T-helper 2 cell treated with Interferon-gamma antibody and Interleukin-4, amounts not matched to agents 100 ng/mL and 5 ng/mL, for 36 hours (primary cell): Measurements from ENCODE around the gene ARL13B. TPM values are rescaled to one million over a fixed set of nuclear protein-coding genes. Genes with fewer than 3 reads are reported as not detected.
"Not testable (repeated sequence)": the region's sequence is repeated elsewhere in the genome, so short reads cannot be mapped to it uniquely, and the experiment has no call there.

Experiments used
- intact Hi-C: fragments of 100-400 bp; cut with micrococcal nuclease; formaldehyde crosslinking; loops from one replicate; pipeline ENCODE4 v1.15.1; 2023
- total RNA-seq: library from RNA; stranded (reverse); gene quantifications from 2 replicates; pipeline ENCODE4 v1.2.3, GENCODE V29; 2022

Gene ARL13B
- total RNA-seq, 1 donor from 2014 or later: 11.4 TPM

DNA sequence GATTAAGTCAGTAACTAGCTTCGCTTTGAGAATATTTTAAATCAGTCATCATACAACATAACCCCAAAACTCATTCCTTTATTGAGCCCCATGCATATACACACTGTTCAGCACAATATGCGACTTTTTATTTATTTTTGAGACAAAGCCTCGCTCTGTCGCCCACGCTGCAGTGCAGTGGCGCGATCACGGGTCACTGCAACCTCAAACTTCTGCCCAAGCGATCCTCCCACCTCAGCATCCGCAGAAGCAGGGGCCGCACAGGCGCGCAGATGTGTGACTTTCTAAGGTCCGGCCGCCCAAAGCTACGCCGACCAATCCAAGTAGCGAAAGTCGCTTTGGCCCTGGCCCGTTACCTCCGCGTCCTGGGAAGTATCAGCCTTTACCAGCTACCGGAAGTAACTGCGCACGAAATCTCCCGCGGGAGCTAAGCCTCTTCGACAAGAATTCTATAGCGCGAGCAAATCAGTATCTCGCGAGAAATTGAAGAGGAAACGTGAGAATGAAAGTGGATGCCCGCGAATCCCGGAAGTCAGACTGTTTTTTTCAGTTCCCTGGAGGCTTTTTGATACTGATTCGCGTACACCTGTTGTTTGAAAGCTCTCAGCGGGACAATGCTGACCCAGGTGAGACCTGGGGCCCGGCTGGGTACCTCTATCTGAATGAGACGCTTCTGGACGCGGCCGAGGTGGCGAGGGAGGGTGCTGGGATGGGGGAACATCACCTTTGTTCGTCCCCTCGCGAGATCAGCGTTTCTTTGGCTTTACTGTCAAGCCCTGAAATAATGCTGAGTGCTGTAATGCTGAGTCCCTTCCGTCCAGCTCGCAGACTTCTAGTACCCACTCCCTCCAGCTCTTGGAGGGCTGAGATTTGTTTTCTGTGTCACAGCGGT, 82.8 kb downstream of the ARL13B start, which contains the start of the genes DHFR2 and NSUN3:
TSS of gene DHFR2 (minus strand) at position 404 of the 892 bp plus-strand sequence. CDS start 1,405 bp downstream, outside the sequence.
TSS of gene NSUN3 (plus strand) at position 549 of the 892 bp plus-strand sequence. CDS start at position 615, 66 bp downstream.
- intact Hi-C loops: loop anchor here (1.0 kb wide), 3 partner anchors 50 to 82 kb away; partner anchors contain the start of gene ARL13B

DNA sequence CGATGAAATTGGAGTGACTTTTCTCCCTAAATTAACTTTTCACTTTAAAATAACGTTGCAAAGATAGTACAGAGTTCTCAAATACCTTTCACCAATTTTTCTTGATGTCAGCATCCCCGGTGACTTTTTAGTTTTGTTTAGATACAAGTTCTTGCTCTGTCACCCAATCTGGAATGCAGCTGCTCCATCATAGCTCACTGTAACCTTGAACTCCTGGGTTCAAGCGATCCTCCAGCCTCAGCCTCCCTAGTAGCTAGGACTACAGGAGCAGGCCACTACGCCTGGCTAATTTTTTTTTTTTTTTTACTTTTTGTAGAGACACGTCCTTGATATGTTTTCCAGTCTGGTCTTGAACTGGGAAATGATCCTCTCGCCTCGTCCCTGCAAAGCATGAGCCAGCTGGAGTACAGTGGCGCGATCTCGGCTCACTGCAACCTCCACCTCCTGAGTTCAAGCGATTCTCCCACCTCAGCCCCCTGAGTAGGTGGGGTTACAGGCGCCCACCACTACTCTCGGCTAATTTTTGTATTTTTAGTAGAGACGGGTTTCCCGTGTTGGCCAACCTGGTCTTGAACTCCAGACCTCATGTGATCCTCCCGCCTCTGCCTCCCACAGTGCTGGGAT, 83.7 kb downstream of the ARL13B start:
- intact Hi-C loops: loop anchor here (1.0 kb wide), 3 partner anchors 51 to 83 kb away; partner anchors contain the start of gene ARL13B

DNA sequence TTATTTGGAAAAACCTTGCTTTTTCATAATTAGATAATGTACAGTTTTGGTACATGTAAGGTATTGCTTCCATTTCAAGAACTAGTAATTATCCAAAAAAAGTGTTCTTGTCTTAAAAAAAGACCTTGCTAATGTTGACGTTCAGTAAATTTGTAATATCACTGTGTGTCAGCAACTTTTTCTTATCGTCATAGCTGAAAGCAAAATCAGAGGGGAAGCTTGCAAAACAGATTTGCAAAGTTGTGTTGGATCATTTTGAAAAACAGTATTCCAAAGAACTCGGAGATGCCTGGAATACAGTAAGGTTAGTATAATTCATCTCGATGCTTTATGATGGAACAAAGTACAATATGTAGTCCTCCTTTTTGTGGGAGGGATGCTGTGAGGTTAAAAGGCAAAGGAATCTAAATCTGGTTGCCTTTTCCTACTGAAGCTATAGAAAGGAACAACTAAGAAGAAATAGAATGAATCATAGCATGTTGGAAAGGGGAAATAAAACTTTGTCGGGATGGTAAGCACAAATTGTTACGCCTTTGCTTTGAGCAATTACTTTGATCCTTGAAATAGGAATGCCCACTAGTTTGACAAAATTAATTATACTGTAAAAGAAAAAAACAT, 84.4 kb downstream of the ARL13B start:
- intact Hi-C loops: no loop called here

DNA sequence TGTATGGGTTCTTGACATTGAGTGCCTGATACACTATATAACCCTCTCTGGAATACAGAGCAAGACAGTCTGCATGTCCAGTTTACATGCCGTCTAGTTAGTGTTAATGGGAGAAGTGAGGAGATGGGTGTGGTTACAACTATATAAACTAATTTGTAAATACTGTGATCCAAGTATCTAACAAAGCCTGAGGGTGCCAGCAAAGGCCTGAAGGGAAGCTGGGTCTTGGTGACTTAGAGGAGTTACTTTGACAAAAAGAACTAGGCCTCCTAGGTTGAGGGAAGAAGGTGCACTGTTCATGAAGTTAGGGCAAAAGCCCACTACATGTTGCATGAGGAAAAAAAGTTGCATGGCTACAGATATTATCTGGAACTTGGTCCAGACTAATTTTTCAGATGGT, 85.2 kb downstream of the ARL13B start:
- intact Hi-C loops: no loop called here

DNA sequence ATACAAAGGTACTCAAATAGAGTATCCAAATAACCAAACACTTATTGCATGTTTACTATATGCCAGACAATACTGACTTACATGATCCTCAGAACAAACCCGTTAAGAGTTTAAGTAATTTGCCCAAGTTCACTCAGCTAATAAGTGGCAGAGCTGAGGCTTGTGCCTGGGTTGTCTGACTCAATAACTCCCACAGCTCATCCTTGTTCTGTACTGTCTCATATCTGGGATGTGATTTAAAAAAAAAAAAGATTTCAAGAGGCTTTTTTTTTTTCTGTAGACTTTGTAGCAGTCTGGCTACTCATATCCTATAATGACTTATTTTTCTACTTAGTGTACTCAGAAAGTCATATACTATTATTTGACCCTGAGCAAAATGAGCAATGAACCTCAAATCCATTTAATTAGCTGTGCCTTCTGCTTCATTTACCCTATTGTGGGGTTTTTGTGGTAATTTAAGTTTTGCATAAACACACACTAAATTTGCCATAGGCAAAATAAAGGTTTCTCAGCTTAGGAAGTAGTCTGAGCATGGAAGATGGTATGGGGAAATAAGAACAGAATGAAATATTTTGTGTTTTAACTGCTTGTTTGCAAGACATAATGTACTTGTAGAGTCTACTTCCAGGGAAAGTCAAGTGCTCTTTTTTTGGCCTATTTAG, 86.0 kb downstream of the ARL13B start:
- intact Hi-C loops: no loop called here

DNA sequence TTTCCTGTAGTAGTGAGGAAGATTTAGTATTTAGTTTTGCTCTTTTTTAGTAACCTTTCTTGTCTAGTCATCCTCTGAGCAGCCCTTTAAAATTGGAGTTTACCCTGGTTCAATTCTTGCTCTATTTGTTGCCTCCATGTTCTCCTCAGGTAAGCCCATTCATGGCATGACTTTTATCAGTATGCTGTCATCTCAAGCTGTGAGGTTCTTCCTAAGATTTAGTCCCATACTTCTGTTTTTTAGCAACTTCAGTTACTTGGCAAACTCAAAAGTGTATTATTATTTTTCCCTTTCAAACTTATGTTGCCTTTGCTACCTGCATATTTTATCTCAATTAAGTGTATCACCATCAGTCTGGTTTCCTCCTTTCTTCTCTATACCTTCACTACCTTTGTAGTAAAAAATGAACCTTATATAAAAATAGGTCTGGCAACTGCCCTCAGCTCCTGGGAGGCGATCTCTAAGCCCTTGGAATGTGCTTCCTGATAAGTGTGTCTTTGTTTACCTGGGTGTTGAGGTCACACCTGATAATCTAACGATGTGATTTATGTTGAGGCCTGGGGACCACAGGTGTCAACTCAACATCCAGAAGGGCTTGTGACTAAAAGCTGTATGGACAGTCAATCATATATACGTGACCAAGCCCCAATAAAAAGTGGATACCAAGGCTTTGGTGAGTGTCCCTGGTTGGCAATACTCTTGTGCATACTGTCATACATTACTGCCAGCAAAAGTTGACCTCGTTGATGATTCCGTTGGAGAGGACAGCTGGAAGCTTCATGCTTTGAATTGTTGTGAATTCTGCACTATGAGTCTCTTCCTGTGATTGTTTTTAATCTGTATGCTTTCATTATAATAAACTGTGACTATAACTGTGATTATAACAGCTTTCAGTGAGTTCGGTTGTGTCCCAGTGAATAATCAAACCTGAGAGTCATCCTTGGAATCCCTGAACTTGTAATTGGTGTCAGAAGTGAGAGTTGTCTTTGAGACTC, 86.8 kb downstream of the ARL13B start:
- intact Hi-C loops: no loop called here

DNA sequence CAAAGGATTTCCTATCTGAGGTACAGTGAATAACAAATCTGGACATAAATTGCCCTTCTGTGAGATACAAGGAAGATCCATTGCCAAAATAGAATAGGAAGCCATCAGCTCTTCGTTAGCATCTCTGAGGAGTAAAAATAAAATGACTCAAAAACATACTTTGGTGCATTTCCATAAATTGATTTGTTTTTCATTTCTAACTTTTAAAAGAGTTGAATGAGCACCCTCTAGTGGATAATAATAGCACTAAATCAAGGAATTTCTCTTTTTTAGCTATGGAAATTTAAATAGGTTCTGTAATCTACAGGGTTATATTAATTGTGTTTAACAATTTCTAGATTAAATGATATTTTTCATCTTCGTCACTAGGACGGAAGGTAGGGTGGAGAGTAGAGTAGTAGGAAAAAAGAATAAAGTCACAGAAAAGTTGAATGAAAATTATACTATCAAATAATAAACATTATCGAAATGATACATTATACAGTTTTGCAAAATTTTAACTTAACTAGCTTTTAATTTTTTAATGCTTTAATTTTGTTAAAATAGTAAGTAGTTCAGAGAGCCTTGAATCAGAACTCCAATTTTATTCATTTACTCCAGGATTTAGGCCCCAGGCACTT, 89.3 kb downstream of the ARL13B start:
- intact Hi-C loops: loop anchor here (1.0 kb wide), 1 partner anchor 65 kb away; no protein-coding TSS in a partner anchor

DNA sequence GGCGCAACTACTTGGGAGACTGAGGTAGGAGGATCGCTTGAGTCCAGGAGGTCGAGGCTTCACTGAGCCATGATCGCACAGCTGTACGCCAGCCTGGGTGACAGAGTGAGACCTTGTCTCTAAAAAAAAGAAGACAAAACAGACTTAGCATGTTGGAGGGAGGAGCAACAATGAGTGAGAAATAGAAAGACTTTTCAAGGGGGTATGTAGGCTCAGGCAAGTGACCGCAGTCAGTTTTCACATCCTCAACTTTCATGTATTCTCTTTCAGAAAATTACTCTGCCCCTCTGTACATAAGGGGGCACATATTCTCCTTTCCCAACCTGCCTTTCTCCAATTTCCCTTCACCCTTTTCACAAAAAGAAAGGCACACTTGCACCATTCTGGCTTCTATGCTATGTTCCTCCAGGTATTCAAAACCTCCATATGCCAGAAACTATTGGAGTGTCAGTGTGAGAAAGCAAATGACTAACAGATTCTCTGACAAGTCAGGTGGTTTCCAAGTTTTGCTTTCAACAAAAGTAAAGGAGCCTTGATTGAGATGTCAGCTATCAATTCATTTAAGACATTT, 90.5 kb downstream of the ARL13B start:
- intact Hi-C loops: no loop called here

DNA sequence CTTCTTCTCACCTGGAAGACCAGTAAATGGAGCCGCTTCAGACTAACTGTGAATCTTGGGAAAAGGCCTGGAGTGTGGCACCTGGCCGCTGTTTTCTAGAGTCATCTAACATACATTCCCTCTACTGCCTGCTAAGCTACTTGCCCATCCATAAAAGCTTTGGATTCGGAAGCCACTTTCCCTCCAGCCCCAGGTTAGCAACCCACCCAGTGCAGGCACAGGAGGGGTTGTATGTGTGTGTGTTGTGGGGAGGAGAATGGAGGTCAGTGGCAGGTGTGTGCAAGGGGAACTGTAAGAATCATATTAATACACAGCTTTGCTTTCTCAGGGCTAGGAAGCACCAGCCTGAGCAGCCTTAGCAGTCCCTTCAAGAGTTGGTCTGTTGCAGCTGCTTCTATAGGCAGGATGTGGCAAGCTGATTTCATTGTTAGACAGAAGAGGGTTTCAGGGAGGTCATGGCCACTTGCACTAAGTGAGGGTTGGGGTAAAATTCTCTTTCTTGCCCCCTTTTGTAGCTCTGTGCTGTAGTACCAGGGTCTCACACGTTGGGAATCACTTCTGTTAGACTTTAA, 91.8 kb downstream of the ARL13B start:
- intact Hi-C loops: no loop called here

DNA sequence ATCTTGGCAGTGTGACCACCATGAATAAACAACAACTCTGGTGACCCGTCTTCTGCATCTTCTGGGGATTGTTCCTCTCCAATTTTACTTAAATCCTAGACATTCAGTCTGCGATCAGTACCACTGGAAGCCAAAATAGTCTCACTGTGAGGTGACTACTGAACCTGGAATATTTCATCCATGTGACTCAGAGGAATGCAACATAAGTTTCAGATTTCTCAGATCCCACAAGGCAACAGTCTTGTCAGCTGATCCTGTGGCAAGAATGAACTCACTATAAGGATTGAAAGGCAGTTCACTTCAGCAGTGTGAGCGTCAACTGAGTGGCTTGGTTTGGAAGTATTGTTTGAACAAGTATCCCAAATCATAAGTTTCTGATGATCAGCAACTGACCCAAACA, 96.1 kb downstream of the ARL13B start:
- intact Hi-C loops: no loop called here

DNA sequence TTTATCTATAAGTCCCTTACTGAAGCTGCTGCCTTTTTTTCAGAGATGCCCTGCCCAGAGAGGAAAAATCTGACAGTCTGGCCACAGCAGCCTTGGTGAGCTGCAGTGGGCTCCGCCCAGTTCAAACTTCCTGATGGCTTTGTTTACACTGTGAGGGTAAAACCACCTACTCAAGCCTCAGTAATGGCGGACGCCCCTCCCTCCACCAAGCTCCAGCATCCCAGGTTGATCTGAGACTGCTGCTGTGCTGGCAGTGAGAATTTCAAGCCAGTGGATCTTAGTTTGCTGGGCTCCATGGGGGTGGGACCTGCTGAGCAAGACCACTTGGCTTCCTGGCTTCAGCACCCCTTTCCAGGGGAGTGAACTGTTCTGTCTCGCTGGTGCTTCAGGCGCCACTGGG, 100.6 kb downstream of the ARL13B start:
- intact Hi-C loops: not testable (repeated sequence)

DNA sequence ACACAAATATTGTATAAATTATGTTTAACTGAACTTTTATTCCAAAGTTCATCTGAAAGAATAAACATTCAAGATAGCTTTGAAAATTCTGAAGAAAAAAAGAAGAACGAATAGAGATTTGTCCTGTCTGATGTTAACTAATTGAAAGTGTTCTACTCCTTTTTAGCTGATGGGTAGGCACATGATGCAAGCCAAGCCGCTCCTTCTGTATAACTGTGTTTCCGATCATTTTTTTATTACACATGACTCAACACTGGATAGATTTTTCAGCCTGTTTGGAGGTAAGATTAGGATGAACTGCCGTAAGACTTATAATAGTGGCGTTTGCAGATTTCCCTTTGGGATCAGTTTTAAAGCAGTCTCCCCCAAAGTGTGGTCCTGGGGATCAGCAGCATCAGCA, 101.9 kb downstream of the ARL13B start:
- intact Hi-C loops: no loop called here

DNA sequence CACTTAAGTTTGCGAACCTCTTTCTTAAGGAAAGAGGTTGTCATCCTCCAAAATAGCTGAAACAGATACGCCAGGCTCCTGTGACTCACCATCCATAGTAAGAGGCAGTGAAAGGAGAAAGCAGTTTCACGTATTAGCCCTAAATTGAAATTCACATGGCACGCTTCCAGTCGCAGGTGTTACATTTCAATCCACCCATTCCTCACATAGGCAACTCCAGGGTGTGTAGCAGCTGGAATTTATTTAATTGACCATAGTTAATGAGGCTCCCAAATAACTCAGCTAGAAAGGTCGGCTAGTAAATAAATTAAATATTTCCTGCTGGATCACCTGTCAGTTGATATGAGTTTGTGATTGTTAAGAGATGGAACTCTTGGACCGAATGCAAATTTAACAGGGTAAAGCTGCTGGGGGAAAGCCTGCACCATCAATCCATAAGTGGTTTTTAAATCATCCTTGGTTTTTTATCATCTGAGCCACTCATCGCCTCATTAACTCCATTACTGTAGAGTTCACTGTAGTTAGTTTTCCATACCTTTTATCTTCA, 102.5 kb downstream of the ARL13B start:
- intact Hi-C loops: no loop called here

DNA sequence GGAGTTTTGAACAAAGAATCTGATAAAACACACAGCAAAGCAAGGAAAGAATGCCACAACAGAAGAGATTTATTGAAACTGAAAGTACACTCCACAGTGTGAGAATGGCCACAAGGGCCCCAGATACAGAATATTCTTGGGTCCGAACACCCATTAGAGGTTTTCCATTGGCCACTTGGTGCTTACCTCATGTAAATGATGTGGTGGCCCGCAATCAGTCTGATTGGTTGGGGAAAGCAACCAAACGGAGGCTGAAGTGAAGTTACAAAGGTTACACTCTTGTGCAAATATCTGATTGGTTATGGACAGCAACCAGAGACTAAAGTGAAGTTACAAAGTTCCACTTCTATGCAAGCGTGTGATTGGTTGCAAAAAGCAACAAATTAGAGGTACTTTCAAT, 103.3 kb downstream of the ARL13B start:
- intact Hi-C loops: no loop called here

DNA sequence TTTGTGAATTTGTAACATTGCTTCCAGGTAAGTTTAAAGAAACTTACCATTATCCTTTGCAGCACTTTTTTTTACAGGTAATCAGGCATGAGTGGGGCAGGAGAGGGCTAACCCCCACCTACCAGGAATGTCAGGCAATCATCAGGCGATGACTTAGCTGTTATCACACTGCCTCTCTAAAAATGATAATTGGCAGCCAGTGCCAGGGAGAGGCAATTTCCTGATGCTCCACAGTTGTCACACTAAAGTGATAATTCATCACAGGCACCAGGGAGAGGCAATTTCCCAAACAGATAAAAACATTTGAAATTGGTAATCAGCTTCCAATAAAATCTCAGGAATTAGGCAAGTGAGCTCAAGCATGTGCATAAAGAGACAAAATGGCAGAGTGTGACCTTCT, 109.2 kb downstream of the ARL13B start:
- intact Hi-C loops: no loop called here

DNA sequence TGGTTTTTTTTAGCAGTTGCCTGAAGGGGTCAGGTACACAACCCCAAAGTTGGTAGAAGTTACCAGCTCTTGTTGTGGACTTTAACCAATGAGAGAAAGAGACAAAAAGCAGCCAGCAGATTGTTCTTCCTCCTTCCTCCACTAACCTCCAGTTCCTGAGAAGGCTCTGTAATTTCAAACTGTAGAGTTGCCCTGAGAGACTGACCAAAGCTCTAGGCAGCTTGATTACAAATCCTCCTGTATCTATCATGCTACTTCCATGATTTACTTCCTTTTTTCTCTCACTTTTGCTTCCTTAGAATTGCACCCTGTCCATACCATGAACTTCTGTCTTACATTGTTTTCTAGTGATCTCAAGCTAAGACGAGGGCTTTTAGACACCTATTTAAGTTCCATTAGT, 112.1 kb downstream of the ARL13B start:
- intact Hi-C loops: no loop called here

DNA sequence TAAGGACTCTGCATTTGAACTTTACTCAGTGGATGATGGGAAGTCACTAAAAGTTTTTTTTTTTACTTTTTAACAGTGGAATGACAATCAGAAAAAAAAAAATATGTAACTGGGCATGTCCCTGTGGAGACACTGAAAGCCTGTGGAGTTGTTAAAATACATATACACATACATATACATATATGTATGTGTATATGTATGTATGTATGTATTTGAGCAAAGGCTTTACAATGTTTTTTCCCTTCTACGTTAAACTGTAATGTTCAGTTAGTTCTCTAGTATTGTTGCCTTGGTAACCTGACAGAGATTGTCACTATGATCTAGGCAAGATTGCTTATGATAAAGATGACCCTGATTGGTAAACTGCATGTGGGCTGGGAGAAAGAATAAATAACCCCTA, 113.2 kb downstream of the ARL13B start:
- intact Hi-C loops: no loop called here

DNA sequence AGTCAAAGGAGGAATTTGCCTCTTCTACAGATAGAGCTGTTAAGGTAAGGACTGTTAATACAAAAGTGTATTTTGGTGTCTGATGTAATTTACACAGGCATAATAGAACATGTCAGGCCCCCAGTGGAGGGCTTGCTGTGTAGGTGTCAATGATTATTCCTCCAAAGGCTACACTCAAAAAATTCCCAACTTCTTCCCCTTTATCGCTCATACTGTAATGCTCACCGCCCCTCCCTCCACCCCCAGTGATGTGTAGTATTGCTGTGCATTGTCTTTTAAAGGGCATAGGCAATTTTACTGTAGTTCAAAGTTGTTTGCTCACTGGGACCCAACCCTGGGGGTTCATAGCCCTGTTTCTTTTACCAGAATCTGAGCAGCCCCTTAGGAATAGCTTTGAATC, 115.2 kb downstream of the ARL13B start:
- intact Hi-C loops: no loop called here

DNA sequence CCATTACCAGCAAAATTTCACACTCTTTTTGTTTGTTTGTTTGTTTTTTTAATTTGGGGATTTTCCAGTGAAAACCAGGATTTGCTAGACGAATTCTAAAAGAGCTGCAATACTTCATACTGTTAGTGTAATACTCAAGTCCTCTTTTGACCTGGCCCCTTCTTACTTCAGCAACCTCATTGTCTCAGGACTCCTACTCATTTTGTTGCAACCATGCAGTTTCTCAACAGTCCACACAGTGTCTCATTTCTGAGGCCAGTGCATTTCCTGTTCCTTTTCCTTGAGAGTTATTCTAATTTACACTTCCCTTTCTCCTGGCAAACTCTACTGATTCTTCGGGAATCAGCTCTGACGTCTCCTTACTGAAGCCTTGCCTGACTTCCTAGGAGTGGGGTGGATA, 118.5 kb downstream of the ARL13B start:
- intact Hi-C loops: no loop called here
